ENCODE data around the gene RNF148. TPM values are rescaled to one million over a fixed set of nuclear protein-coding genes. Genes with fewer than 3 reads are reported as not detected.

RNF148 gene
- total RNA-seq, 6 experiments from 2014 or later = 0.25 to 0.68 (median 0.33) TPM

GRCh38 chr7:122710916-122711315 is 8.2 kb upstream of the RNF148 start:
- no peaks in the 10 kb centered on the region for H3K4me1 ChIP-seq
- no peaks in the 10 kb centered on the region for H3K36me3 ChIP-seq
- no peaks in the 10 kb centered on the region for H3K9me3 ChIP-seq
- DNase-seq (no peak), ATAC-seq (no peak)
- H3K27ac ChIP-seq = no peak overlapping the region
- no peak overlapping the region for H3K4me3 ChIP-seq
- TF ChIP-seq CTCF (IDR thresholded peaks at IDR 0.05) (no peak), POLR2A (IDR thresholded peaks at IDR 0.05) (no peak)
- intact Hi-C loops (cut with DNase I) = no loop called here
- no peaks in the 10 kb centered on the region for H3K27me3 ChIP-seq
- 72% methylated on average over 1 of the region's 1 CpG for WGBS (ENCODE audit: insufficient coverage, low coverage, low lambda C conversion rate, missing lambda C conversion rate)

GRCh38 chr7:122709930-122710646 is 7.4 kb upstream of the RNF148 start:
- ATAC-seq (no peak), DNase-seq (no peak)
- no peak overlapping the region for H3K4me3 ChIP-seq
- no peak overlapping the region for H3K27ac ChIP-seq
- 91% methylated on average over 7 of the region's 7 CpGs for WGBS (ENCODE audit: insufficient coverage, low coverage, low lambda C conversion rate, missing lambda C conversion rate)
- intact Hi-C loops (cut with DNase I) = no loop called here
- H3K27me3 ChIP-seq = no peaks in the 10 kb centered on the region
- H3K4me1 ChIP-seq = no peaks in the 10 kb centered on the region
- H3K9me3 ChIP-seq = no peaks in the 10 kb centered on the region
- no peaks in the 10 kb centered on the region for H3K36me3 ChIP-seq
- TF ChIP-seq POLR2A (IDR thresholded peaks at IDR 0.05) (no peak), CTCF (IDR thresholded peaks at IDR 0.05) (no peak)

- H3K27me3 ChIP-seq = no peaks in the 10 kb centered on the region
- H3K4me3 ChIP-seq = no peak overlapping the region
- WGBS (ENCODE audit: insufficient coverage, low coverage, low lambda C conversion rate, missing lambda C conversion rate) = 79% methylated on average over 2 of the region's 2 CpGs
- no peak for DNase-seq
- H3K4me1 ChIP-seq = no peaks in the 10 kb centered on the region
- no peaks in the 10 kb centered on the region for H3K36me3 ChIP-seq
- H3K27ac ChIP-seq = no peak overlapping the region
- no peaks in the 10 kb centered on the region for H3K9me3 ChIP-seq
- no peak for ATAC-seq
- TF ChIP-seq CTCF (IDR thresholded peaks at IDR 0.05) (no peak), POLR2A (IDR thresholded peaks at IDR 0.05) (no peak)
- intact Hi-C loops (cut with DNase I) = no loop called here
These were observed 4.1 kb upstream of the RNF148 start for GRCh38 chr7:122706836-122707235.

GRCh38 chr7:122699017-122699416 is 3.7 kb downstream of the RNF148 start, which contains the start of gene RNF133:
TSS of gene RNF133 (minus strand) at chr7:122699117. CDS start at chr7:122698918, 199 bp downstream.
- Histone ChIP-seq H3K9me3 (no peaks in the 10 kb centered on the region), H3K27me3 (no peaks in the 10 kb centered on the region), H3K4me1 (no peaks in the 10 kb centered on the region), H3K36me3 (no peaks in the 10 kb centered on the region), H3K27ac (no peak within 1 kb of the TSS), H3K4me3 (no peak within 1 kb of the TSS)
- intact Hi-C loops (cut with DNase I) = no loop called here
- ATAC-seq (no peak), DNase-seq (no peak)
- no peak for TF ChIP-seq POLR2A (IDR thresholded peaks at IDR 0.05)
- no peak for TF ChIP-seq CTCF (IDR thresholded peaks at IDR 0.05)

Measured in right lobe of liver (tissue), 6 donors.